HG02938 (cell line): Measurements from ENCODE around the gene AKAP9.
A peak's percentile ranks its signal among the peaks of the same experiment; 100 is the strongest.
"Not testable (repeated sequence)": the region's sequence is repeated elsewhere in the genome, so short reads cannot be mapped to it uniquely, and the experiment has no call there.

Experiments
- ATAC-seq: cut with Tn5 transposase; IDR thresholded peaks from one replicate; pipeline ENCODE4 v1.9.1; 2021; ENCODE audit warnings: mild to moderate bottlenecking, moderate library complexity; ENCODE audit not compliant: unreplicated experiment

The AKAP9 gene

GRCh38 chr7:92058040-92058439, 117.4 kb downstream of the AKAP9 start:
- ATAC-seq: no peak

GRCh38 chr7:92058899-92059298, 118.2 kb downstream of the AKAP9 start:
- ATAC-seq: no peak

DNA sequence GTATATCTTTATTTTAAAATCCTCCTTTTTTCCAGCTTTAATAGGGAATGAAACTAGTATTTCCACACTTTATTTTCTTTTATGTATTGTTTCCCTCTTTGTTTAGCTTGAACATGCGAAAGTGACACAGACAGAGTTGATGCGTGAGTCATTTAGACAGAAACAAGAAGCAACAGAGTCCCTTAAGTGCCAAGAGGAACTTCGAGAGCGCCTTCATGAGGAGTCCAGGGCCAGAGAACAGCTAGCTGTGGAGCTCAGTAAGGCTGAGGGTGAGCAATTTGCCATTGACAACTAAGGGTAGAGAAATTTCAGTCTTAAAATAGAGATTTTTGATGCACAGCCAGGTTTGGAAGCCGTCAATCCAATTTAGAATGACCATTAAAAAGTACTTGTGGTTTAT, 120.5 kb downstream of the AKAP9 start:
- ATAC-seq: no peak

DNA sequence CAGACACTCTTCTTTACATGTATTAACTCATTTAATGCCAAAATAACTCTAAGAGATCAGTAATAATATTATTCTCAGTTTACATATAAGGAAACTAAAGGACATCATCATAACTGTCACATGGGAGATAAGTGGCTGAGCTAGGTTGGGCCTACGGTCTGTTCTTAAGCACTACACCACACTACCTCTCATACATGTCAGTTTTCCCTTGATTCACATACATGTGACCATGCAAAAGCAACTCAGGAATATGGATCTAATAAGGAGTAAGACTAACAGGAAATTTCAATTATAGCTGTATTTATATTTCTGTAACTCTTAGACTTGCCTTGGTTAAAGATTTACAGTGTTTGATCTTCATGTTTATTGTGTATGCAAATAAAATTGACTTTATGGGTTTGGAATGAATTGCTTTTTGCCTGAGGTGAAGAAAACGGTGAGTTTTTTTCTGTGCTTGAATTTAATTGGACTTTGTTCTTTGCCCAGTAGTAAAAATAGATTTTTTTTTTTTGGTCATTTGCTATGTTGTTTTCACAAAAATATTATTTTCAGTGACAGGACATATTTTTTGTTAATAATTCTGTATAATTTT, 123.9 kb downstream of the AKAP9 start:
- no peak for ATAC-seq

DNA sequence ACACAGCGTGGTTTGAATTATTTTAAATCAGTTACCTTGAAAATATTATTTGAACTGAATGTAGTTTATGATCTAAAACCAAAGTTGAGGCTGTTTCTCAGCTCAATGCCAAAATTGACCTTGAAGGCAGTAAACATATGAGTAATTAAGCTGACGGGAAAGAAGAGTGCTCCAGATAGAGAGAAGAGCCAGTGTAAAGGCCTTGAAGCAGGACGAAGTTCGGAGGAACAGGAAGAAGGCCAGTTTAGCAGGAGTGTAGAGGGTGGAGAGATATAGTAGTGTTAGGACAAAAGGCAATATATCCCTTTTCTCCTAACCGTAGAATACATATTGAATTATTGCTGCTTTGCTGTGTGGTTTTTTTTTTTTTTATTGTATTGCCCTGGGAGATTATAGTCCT, 130.4 kb downstream of the AKAP9 start:
- ATAC-seq: no peak

- no peak for ATAC-seq
These were observed 131.5 kb downstream of the AKAP9 start for GRCh38 chr7:92072121-92072520.

DNA sequence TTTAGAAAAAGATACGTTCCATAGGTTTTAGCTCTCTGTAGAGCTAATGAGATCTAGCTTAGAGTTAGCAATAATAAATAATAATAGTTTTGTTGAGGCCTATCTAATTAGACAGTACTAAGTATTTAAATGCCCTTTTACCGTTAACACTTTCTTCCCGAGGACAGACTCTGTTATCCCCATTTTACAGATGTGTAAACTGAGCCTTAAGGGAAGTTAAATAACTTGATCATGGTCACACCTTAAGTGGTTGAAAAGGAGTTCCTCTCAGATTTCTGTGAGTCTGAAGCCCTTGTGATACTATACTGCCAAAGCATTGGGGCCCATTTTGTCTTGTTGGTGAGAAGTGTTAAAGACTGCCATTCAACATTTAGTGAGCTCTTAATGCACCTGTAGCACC, 132.0 kb downstream of the AKAP9 start:
- ATAC-seq: no peak

GRCh38 chr7:92075455-92076158, 134.9 kb downstream of the AKAP9 start:
- ATAC-seq: peak; percentile 90

DNA sequence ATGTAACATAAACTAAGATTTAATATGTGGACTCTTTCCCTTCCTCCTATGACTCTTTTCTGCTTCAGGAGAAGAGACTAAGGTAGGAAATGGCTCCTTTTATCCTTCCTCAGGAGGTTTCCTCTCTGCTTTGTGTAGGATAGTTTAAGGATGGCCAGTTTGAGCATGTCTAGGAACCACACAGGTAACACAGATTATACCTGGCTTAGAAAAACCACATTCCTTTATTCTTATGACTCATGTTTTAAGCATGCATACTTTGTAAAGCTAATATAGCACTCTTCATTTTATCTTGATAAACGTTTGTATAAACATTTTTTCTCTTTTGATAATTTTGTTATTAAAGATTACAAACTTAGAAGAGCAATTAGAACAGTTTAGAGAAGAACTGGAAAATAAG, 135.8 kb downstream of the AKAP9 start:
- no peak for ATAC-seq

GRCh38 chr7:92083922-92084321, 143.3 kb downstream of the AKAP9 start:
- ATAC-seq: not testable (repeated sequence)

- no peak for ATAC-seq
These were observed 147.6 kb downstream of the AKAP9 start for GRCh38 chr7:92088266-92088665.

DNA sequence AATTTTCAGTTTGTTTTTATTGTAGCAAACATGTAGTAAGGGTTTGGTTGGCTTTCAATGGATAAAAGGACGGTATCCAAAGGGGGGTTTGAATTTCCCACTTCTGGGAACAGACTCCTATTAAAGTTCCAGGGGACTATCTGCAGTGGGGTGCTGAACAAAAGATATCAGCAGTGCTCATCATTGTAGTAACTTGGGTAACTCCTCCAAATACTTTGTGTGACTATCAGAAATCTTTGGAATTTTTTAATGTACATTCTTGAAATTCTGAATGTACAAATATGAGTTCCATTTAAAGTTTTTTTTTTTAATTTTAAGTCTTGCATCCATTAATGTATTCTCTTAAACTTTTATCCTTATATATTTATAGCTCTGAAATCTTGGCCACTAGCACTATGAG, 151.5 kb downstream of the AKAP9 start:
- ATAC-seq: no peak

DNA sequence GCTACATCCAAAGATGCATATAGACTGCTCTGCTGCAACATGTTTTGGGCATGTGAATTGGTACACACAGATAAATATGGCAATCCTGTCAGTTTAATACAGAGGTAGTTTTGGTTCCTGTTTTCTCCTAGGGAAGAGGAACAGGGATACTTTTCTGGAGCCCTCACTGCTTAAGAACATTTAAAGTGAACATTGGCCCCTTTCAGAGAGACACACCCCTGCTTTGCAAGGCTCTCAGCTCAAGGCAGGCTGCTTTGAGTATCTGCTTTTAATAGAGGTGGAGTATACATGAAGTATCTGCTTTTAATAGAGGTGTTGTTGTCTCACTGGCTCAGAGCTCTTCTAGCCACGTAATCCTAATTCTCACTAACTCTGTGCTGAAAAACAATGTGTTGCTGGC, 154.7 kb downstream of the AKAP9 start:
- ATAC-seq: no peak

GRCh38 chr7:92100534-92100933, 159.9 kb downstream of the AKAP9 start:
- ATAC-seq: no peak

GRCh38 chr7:92102862-92103261, 162.2 kb downstream of the AKAP9 start:
- not testable (repeated sequence) for ATAC-seq

- ATAC-seq: no peak
These were observed 168.2 kb downstream of the AKAP9 start for GRCh38 chr7:92108821-92109220.

- ATAC-seq: no peak
These were observed 170.2 kb downstream of the AKAP9 start for GRCh38 chr7:92110857-92111256.

DNA sequence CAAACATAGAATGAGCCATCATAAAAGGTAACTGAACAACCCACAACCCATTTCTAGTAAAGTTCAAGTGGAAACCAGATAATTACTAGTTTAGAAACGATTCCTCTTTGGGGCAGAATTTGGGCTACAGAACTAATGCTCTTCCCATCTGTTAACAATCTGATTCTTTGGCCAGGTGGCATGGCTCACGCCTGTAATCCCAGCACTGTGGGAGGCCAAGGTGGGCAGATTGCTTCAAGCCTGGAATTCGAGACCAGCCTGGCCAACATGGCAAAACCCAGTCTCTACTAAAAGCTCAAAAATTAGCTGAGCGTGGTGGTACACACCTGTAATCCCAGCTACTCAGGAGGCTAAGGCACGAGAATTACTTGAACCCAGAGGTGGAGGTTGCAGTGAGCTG, 175.2 kb downstream of the AKAP9 start:
- no peak for ATAC-seq

- ATAC-seq: no peak
These were observed 176.3 kb downstream of the AKAP9 start for GRCh38 chr7:92116949-92117348.

- no peak for ATAC-seq
These were observed 178.6 kb downstream of the AKAP9 start for GRCh38 chr7:92119213-92119759.

GRCh38 chr7:92121681-92122080, 181.0 kb downstream of the AKAP9 start:
- no peak for ATAC-seq

GRCh38 chr7:92131093-92131492, 190.4 kb downstream of the AKAP9 start:
- ATAC-seq: no peak
